ENCODE results near the gene HOXA2. TPM values are rescaled to one million over a fixed set of nuclear protein-coding genes. Genes with fewer than 3 reads are reported as not detected.

HOXA2 gene
- total RNA-seq, 2 experiments from 2014 or later, result 0.25 to 0.42 TPM

DNA sequence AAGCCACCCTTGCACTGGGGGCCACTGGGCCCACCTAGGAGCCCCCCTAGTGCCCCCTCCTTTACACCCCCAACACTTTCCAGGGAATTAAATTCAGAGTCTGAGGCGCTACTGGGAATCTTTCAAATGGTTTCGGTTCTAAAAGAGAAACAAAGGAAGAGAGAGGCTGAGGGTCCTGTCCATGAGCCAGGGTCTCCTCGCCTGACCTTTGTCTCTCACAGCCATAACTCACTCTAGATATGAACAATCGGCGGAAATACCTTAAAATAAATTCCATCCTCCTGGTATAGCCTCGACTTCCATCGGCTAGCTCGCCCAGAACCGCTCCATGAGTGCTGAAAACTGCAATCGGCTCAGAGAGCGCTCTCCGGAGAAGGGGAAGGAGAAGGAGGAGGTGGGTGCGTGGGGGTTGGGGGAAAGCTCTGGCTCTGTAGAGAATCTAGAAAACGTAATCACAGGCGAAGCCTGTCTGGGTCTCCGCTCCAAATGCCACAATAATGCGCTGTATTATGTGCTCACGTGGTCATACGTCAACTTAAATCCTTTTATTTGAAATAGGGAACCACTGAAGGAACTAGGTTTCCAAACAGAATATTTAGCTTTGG lies 15.5 kb upstream of the HOXA2 start:
- TF ChIP-seq CTCF (conservative IDR thresholded peaks at IDR 0.05; ENCODE audit: low read length) (no peak), EZH2phosphoT487 (IDR thresholded peaks at IDR 0.05; ENCODE audit: borderline replicate concordance, low read depth, low read length) (no peak)
- CTCF ChIA-PET (ENCODE audit: unreplicated experiment), result no interaction called here

GRCh38 chr7:27116962-27117886 lies 14.7 kb upstream of the HOXA2 start:
- Histone ChIP-seq H3K36me3 (ENCODE audit: insufficient read depth, low read length) (no peaks in the 10 kb centered on the region), H3K79me2 (ENCODE audit: insufficient read depth, low read depth, low read length) (no peaks in the 10 kb centered on the region), H3K9me3 (ENCODE audit: low read length) (no peaks in the 10 kb centered on the region), H3K4me1 (ENCODE audit: insufficient read depth, low read length, poor library complexity, severe bottlenecking) (no peaks in the 10 kb centered on the region), H3K4me3 (ENCODE audit: low read depth, low read length, poor library complexity, severe bottlenecking) (no peak overlapping the region), H4K20me1 (ENCODE audit: insufficient read depth, low read length) (no peaks in the 10 kb centered on the region), H3K4me2 (ENCODE audit: low read length) (no peak overlapping the region), H2AFZ (ENCODE audit: low read length) (no peak overlapping the region), H3K9me2 (ENCODE audit: insufficient read depth, low read length) (no peaks in the 10 kb centered on the region), H3K27ac (ENCODE audit: low read depth, low read length, poor library complexity, severe bottlenecking) (no peak overlapping the region)
- CTCF ChIA-PET (ENCODE audit: unreplicated experiment), result no interaction called here
- no peak for TF ChIP-seq CTCF (conservative IDR thresholded peaks at IDR 0.05; ENCODE audit: low read length)
- no peak for TF ChIP-seq EZH2phosphoT487 (IDR thresholded peaks at IDR 0.05; ENCODE audit: borderline replicate concordance, low read depth, low read length)
- intact Hi-C loops (cut with micrococcal nuclease; ENCODE audit: unreplicated experiment), result no loop called here
- DNase-seq (ENCODE audit: low spot score), result no peak
- no TSS peak for BruUV-seq (replicated peaks)
- POLR2A ChIA-PET, result no interaction called here

More for the DNA sequence above, 15.5 kb upstream of the HOXA2 start:
- H3K4me3 ChIP-seq (ENCODE audit: low read depth, low read length, poor library complexity, severe bottlenecking), result no peak overlapping the region
- no peak overlapping the region for H3K4me2 ChIP-seq (ENCODE audit: low read length)
- BruUV-seq (replicated peaks), result no TSS peak
- H3K27ac ChIP-seq (ENCODE audit: low read depth, low read length, poor library complexity, severe bottlenecking), result no peak overlapping the region
- DNase-seq (ENCODE audit: low spot score), result no peak
- POLR2A ChIA-PET, result no interaction called here
- no peaks in the 10 kb centered on the region for H3K9me2 ChIP-seq (ENCODE audit: insufficient read depth, low read length)
- H2AFZ ChIP-seq (ENCODE audit: low read length), result no peak overlapping the region
- no peaks in the 10 kb centered on the region for H3K36me3 ChIP-seq (ENCODE audit: insufficient read depth, low read length)
- no peaks in the 10 kb centered on the region for H3K4me1 ChIP-seq (ENCODE audit: insufficient read depth, low read length, poor library complexity, severe bottlenecking)
- intact Hi-C loops (cut with micrococcal nuclease; ENCODE audit: unreplicated experiment), result no loop called here
- no peaks in the 10 kb centered on the region for H4K20me1 ChIP-seq (ENCODE audit: insufficient read depth, low read length)
- H3K79me2 ChIP-seq (ENCODE audit: insufficient read depth, low read depth, low read length), result no peaks in the 10 kb centered on the region
- no peaks in the 10 kb centered on the region for H3K9me3 ChIP-seq (ENCODE audit: low read length)

Data from OCI-LY7 (cell line).